Measurements from ENCODE around the gene ARL8B. TPM values are rescaled to one million over a fixed set of nuclear protein-coding genes. Genes with fewer than 3 reads are reported as not detected.

Gene ARL8B
- total RNA-seq, 3 donors from 2014 or later: 47.2 to 68.5 (median 52.3) TPM

- Histone ChIP-seq H3K27ac (peak overlapping the region in 1 of 2 donors; percentile 5), H3K4me3 (no peak overlapping the region), H3K27me3 (no peaks in the 10 kb centered on the region), H3K4me1 (peaks cover 4 to 14% of the 10 kb centered on the region in 2 donors), H3K9me3 (no peaks in the 10 kb centered on the region), H3K36me3 (no peaks in the 10 kb centered on the region)
- TF ChIP-seq CTCF (IDR thresholded peaks at IDR 0.05): no peak
- TF ChIP-seq POLR2AphosphoS5 (IDR thresholded peaks at IDR 0.05): no peak
- no peak for TF ChIP-seq POLR2A (IDR thresholded peaks at IDR 0.05)
- no peak for DNase-seq (ENCODE audit: low spot score in 2 of 2)
- intact Hi-C loops (cut with DNase I; ENCODE audit: low total_unique reads): no loop called here
Measured at GRCh38 chr3:5198313-5198677, 76.2 kb downstream of the ARL8B start.

GRCh38 chr3:5198986-5199731 is 77.1 kb downstream of the ARL8B start:
- intact Hi-C loops (cut with DNase I; ENCODE audit: low total_unique reads): no loop called here
- Histone ChIP-seq H3K36me3 (no peaks in the 10 kb centered on the region), H3K4me1 (peaks cover 4 to 14% of the 10 kb centered on the region in 2 donors), H3K27me3 (no peaks in the 10 kb centered on the region), H3K27ac (no peak overlapping the region), H3K9me3 (no peaks in the 10 kb centered on the region), H3K4me3 (no peak overlapping the region)
- no peak for DNase-seq (ENCODE audit: low spot score in 2 of 2)
- TF ChIP-seq CTCF (IDR thresholded peaks at IDR 0.05) (no peak), POLR2A (IDR thresholded peaks at IDR 0.05) (no peak), POLR2AphosphoS5 (IDR thresholded peaks at IDR 0.05) (no peak)

GRCh38 chr3:5201536-5201935 is 79.4 kb downstream of the ARL8B start:
- Histone ChIP-seq H3K27ac (no peak overlapping the region), H3K27me3 (no peaks in the 10 kb centered on the region), H3K9me3 (no peaks in the 10 kb centered on the region), H3K4me3 (no peak overlapping the region), H3K36me3 (peaks cover 10% of the 10 kb centered on the region), H3K4me1 (no peaks in the 10 kb centered on the region)
- intact Hi-C loops (cut with DNase I; ENCODE audit: low total_unique reads): no loop called here
- no peak for TF ChIP-seq POLR2A (IDR thresholded peaks at IDR 0.05)
- TF ChIP-seq POLR2AphosphoS5 (IDR thresholded peaks at IDR 0.05): no peak
- no peak for TF ChIP-seq CTCF (IDR thresholded peaks at IDR 0.05)
- no peak for DNase-seq (ENCODE audit: low spot score in 2 of 2)

GRCh38 chr3:5202222-5202621 is 80.1 kb downstream of the ARL8B start:
- no peak for DNase-seq (ENCODE audit: low spot score in 2 of 2)
- H3K36me3 ChIP-seq: peaks cover 10% of the 10 kb centered on the region
- H3K4me1 ChIP-seq: no peaks in the 10 kb centered on the region
- no peaks in the 10 kb centered on the region for H3K27me3 ChIP-seq
- TF ChIP-seq CTCF (IDR thresholded peaks at IDR 0.05): no peak
- no peak for TF ChIP-seq POLR2A (IDR thresholded peaks at IDR 0.05)
- intact Hi-C loops (cut with DNase I; ENCODE audit: low total_unique reads): no loop called here
- H3K27ac ChIP-seq: no peak overlapping the region
- H3K9me3 ChIP-seq: no peaks in the 10 kb centered on the region
- no peak overlapping the region for H3K4me3 ChIP-seq

- Histone ChIP-seq H3K27me3 (no peaks in the 10 kb centered on the region), H3K4me3 (no peak overlapping the region), H3K36me3 (peaks cover 18% of the 10 kb centered on the region), H3K27ac (no peak overlapping the region), H3K9me3 (no peaks in the 10 kb centered on the region), H3K4me1 (no peaks in the 10 kb centered on the region)
- intact Hi-C loops (cut with DNase I; ENCODE audit: low total_unique reads): no loop called here
- DNase-seq (ENCODE audit: low spot score in 2 of 2): no peak
- TF ChIP-seq CTCF (IDR thresholded peaks at IDR 0.05) (no peak), POLR2A (IDR thresholded peaks at IDR 0.05) (no peak), POLR2AphosphoS5 (IDR thresholded peaks at IDR 0.05) (no peak)
Measured at GRCh38 chr3:5205165-5205941, 83.3 kb downstream of the ARL8B start.

Data from breast epithelium (tissue), 4 donors.